PFSK-1 (cell line): ENCODE data around the gene PRKCG.

Experiments used
- FOXP2 ChIP-seq: optimal IDR thresholded peaks from 2 replicates; pipeline ENCODE3; 2011; ENCODE audit warnings: borderline replicate concordance, control low read depth, inconsistent platforms; ENCODE audit not compliant: insufficient read depth; ENCODE audit errors: extremely low read length, extremely low read depth
- POLR2AphosphoS5 ChIP-seq: IDR thresholded peaks from 2 replicates; pipeline ENCODE4 v1.6.1; 2012; ENCODE audit warnings: low read depth, mild to moderate bottlenecking, control low read depth, low read length, moderate library complexity
- REST ChIP-seq, 2 experiments: IDR thresholded peaks; 2 replicates each; pipeline versions ENCODE4 v1.6.1 to v1.8.0; 2011 to 2012; ENCODE audit warnings: low read depth in 2 of 2, low read length in 2 of 2, control low read depth in 1 of 2, inconsistent platforms in 1 of 2, mild to moderate bottlenecking in 1 of 2, moderate library complexity in 1 of 2; ENCODE audit not compliant: insufficient read depth in 1 of 2
- SIN3A ChIP-seq: IDR thresholded peaks from 2 replicates; pipeline ENCODE4 v1.6.1; 2012; ENCODE audit warnings: mild to moderate bottlenecking, low read length, moderate library complexity, borderline replicate concordance; ENCODE audit not compliant: insufficient read depth
- TAF1 ChIP-seq: IDR thresholded peaks from 2 replicates; pipeline ENCODE4 v1.6.1; 2012; ENCODE audit warnings: low read length, control low read depth, borderline replicate concordance; ENCODE audit not compliant: insufficient read depth

GRCh38 chr19:53945998-53946397 lies 64.0 kb downstream of the PRKCG start:
- TF ChIP-seq TAF1, result no peak
- no peak for TF ChIP-seq REST (IDR thresholded peaks at IDR 0.05; ENCODE audit: insufficient read depth in 1 of 2, low read depth in 2 of 2, low read length in 2 of 2)
- TF ChIP-seq POLR2AphosphoS5, result no peak
- TF ChIP-seq SIN3A, result no peak
- no peak for TF ChIP-seq FOXP2
